Neural cell (in vitro differentiated cells): ENCODE measurements around the gene VGLL2. TPM values are rescaled to one million over a fixed set of nuclear protein-coding genes. Genes with fewer than 3 reads are reported as not detected.

ENCODE experiments used
- H2AFZ ChIP-seq: fragments of 200-600, 300-800 bp; sonication (generic), shearing (Covaris generic); 2 replicates; pipeline ENCODE4 v1.6.0; 2014; ENCODE audit warnings: low read depth, mild to moderate bottlenecking, antibody characterized with exemption, low read length, moderate library complexity
- H3F3A ChIP-seq: fragments of 200-600 bp; shearing (Covaris generic); 2 replicates; pipeline ENCODE4 v1.6.1; 2016; ENCODE audit warnings: mild to moderate bottlenecking, moderate library complexity, mixed read lengths, antibody characterized with exemption, low read length; ENCODE audit not compliant: insufficient read depth, poor library complexity, severe bottlenecking
- H3K27ac ChIP-seq: fragments of 200-600, 300-800 bp; sonication (generic), shearing (Covaris generic); 2 replicates; pipeline ENCODE4 v1.5.1; 2014; ENCODE audit warnings: mild to moderate bottlenecking, low read length, moderate library complexity
- H3K27me3 ChIP-seq: fragments of 300-800, 200-600 bp; sonication (generic), shearing (Covaris generic); 2 replicates; pipeline ENCODE4 v1.6.0; 2014; ENCODE audit warnings: mild to moderate bottlenecking, low read depth, low read length, moderate library complexity; ENCODE audit not compliant: insufficient read depth
- H3K36me3 ChIP-seq: fragments of 300-800, 200-600 bp; sonication (generic), shearing (Covaris generic); 2 replicates; pipeline ENCODE4 v1.5.1; 2014; ENCODE audit warnings: mild to moderate bottlenecking, antibody characterized with exemption, low read length, moderate library complexity; ENCODE audit not compliant: insufficient read depth
- H3K4me2 ChIP-seq: fragments of 300-800, 200-600 bp; sonication (generic), shearing (Covaris generic); 2 replicates; pipeline ENCODE4 v1.6.0; 2014; ENCODE audit warnings: mild to moderate bottlenecking, low read length
- H3K4me3 ChIP-seq: fragments of 300-800, 200-600 bp; sonication (generic), shearing (Covaris generic); 2 replicates; pipeline ENCODE4 v1.5.1; 2014; ENCODE audit warnings: mild to moderate bottlenecking, low read length, moderate library complexity
- H3K79me2 ChIP-seq: fragments of 200-600 bp; shearing (Covaris generic); replicated peaks from 2 replicates; pipeline ENCODE4 v1.6.0; 2014; ENCODE audit warnings: mild to moderate bottlenecking, low read length, moderate library complexity; ENCODE audit not compliant: insufficient read depth
- H3K9ac ChIP-seq: fragments of 300-800, 200-600 bp; sonication (generic), shearing (Covaris generic); 2 replicates; pipeline ENCODE4 v1.6.1; 2016; ENCODE audit warnings: mild to moderate bottlenecking, low read length, mixed read lengths
- H3K9me2 ChIP-seq: fragments of 200-600 bp; shearing (Covaris generic); 2 replicates; pipeline ENCODE4 v1.6.1; 2016; ENCODE audit warnings: mild to moderate bottlenecking, low read length, mixed read lengths; ENCODE audit not compliant: insufficient read depth
- H3K9me3 ChIP-seq: fragments of 200-600, 300-800 bp; sonication (generic), shearing (Covaris generic); 2 replicates; pipeline ENCODE4 v1.6.1; 2016; ENCODE audit warnings: mild to moderate bottlenecking, mixed run types, low read length, moderate library complexity, mixed read lengths
- H4K20me1 ChIP-seq: fragments of 200-600 bp; shearing (Covaris generic); 2 replicates; pipeline ENCODE4 v1.6.1; 2016; ENCODE audit warnings: mild to moderate bottlenecking, mixed run types; ENCODE audit not compliant: insufficient read depth
- EP300 ChIP-seq: fragments of 450-650 bp; conservative IDR thresholded peaks from 2 replicates; pipeline ENCODE4 v1.6.1; 2014; ENCODE audit warnings: antibody characterized with exemption, mild to moderate bottlenecking, moderate library complexity; ENCODE audit not compliant: poor library complexity, severe bottlenecking
- EZH2 ChIP-seq: fragments of 200-600, 300-800 bp; shearing (Covaris generic), sonication (generic); IDR thresholded peaks from 2 replicates; pipeline ENCODE4 v1.6.1; 2014; ENCODE audit warnings: antibody characterized with exemption, low read length, borderline replicate concordance, mild to moderate bottlenecking; ENCODE audit not compliant: insufficient read depth, poor library complexity, severe bottlenecking
- MXI1 ChIP-seq: fragments of 450-650 bp; conservative IDR thresholded peaks from 2 replicates; pipeline ENCODE4 v1.6.1; 2014; ENCODE audit warnings: antibody characterized with exemption, mild to moderate bottlenecking; ENCODE audit not compliant: poor library complexity, severe bottlenecking
- POLR2AphosphoS5 ChIP-seq: IDR thresholded peaks from 2 replicates; pipeline ENCODE4 v1.6.1; 2012
- RAD21 ChIP-seq: fragments of 450-650 bp; conservative IDR thresholded peaks from 2 replicates; pipeline ENCODE4 v1.6.1; 2014; ENCODE audit warnings: antibody characterized with exemption, mild to moderate bottlenecking, moderate library complexity
- SMC3 ChIP-seq: fragments of 450-650 bp; conservative IDR thresholded peaks from 2 replicates; pipeline ENCODE4 v1.6.1; 2014; ENCODE audit warnings: antibody characterized with exemption, mild to moderate bottlenecking, moderate library complexity; ENCODE audit not compliant: poor library complexity
- TAF1 ChIP-seq: IDR thresholded peaks from 2 replicates; pipeline ENCODE4 v1.6.1; 2012; ENCODE audit warnings: low read depth
- polyA plus RNA-seq: library from polyadenylated mRNA; depleted of rRNA; stranded (reverse); fragments of >200 nt; gene quantifications from 2 replicates; pipeline ENCODE4 v1.2.3, GENCODE V29; 2014
- TF ChIP-seq, protein P1 (sequence below): fragments of 450-650 bp; IDR thresholded peaks from 2 replicates; pipeline ENCODE4 v1.5.1; 2014; ENCODE audit warnings: antibody characterized with exemption, mild to moderate bottlenecking, moderate library complexity; ENCODE audit not compliant: poor library complexity, severe bottlenecking
- TF ChIP-seq, protein P2 (sequence below): IDR thresholded peaks from 2 replicates; pipeline ENCODE4 v1.6.1; 2012; ENCODE audit warnings: borderline replicate concordance

The VGLL2 gene
- polyA plus RNA-seq, 1 donor from 2014 or later = not detected

DNA sequence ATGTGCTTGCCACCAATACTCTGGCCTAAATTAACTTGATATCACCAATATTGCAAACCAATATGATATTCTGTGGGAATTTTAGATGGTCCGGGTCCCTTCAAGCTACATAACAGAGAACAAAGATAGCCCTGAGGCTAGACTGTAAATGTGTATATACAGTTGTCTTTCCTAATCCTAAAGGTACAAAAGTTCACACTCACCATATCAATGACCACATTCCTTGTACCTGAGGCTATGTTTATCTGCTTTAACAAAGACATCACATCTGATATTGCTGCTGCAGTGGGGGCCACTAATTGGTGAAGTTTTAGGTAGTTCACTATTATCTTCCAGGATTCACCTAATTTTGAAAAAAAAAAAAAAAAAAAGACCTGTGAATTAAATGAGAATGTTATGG, 38.6 kb upstream of the VGLL2 start:
- H3F3A ChIP-seq = no peaks in the 10 kb centered on the region
- TF ChIP-seq, protein P1, sequence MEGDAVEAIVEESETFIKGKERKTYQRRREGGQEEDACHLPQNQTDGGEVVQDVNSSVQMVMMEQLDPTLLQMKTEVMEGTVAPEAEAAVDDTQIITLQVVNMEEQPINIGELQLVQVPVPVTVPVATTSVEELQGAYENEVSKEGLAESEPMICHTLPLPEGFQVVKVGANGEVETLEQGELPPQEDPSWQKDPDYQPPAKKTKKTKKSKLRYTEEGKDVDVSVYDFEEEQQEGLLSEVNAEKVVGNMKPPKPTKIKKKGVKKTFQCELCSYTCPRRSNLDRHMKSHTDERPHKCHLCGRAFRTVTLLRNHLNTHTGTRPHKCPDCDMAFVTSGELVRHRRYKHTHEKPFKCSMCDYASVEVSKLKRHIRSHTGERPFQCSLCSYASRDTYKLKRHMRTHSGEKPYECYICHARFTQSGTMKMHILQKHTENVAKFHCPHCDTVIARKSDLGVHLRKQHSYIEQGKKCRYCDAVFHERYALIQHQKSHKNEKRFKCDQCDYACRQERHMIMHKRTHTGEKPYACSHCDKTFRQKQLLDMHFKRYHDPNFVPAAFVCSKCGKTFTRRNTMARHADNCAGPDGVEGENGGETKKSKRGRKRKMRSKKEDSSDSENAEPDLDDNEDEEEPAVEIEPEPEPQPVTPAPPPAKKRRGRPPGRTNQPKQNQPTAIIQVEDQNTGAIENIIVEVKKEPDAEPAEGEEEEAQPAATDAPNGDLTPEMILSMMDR = no peak
- TF ChIP-seq SMC3 = no peak
- no peak for TF ChIP-seq TAF1
- no peak for TF ChIP-seq EP300
- no peak for TF ChIP-seq MXI1
- no peak for TF ChIP-seq EZH2
- TF ChIP-seq POLR2AphosphoS5 = no peak
- TF ChIP-seq RAD21 = no peak
- TF ChIP-seq, protein P2, sequence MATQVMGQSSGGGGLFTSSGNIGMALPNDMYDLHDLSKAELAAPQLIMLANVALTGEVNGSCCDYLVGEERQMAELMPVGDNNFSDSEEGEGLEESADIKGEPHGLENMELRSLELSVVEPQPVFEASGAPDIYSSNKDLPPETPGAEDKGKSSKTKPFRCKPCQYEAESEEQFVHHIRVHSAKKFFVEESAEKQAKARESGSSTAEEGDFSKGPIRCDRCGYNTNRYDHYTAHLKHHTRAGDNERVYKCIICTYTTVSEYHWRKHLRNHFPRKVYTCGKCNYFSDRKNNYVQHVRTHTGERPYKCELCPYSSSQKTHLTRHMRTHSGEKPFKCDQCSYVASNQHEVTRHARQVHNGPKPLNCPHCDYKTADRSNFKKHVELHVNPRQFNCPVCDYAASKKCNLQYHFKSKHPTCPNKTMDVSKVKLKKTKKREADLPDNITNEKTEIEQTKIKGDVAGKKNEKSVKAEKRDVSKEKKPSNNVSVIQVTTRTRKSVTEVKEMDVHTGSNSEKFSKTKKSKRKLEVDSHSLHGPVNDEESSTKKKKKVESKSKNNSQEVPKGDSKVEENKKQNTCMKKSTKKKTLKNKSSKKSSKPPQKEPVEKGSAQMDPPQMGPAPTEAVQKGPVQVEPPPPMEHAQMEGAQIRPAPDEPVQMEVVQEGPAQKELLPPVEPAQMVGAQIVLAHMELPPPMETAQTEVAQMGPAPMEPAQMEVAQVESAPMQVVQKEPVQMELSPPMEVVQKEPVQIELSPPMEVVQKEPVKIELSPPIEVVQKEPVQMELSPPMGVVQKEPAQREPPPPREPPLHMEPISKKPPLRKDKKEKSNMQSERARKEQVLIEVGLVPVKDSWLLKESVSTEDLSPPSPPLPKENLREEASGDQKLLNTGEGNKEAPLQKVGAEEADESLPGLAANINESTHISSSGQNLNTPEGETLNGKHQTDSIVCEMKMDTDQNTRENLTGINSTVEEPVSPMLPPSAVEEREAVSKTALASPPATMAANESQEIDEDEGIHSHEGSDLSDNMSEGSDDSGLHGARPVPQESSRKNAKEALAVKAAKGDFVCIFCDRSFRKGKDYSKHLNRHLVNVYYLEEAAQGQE = no peak
- no peak overlapping the region for H3K4me3 ChIP-seq
- H3K4me2 ChIP-seq = no peak overlapping the region
- no peaks in the 10 kb centered on the region for H3K27me3 ChIP-seq
- H3K36me3 ChIP-seq = no peaks in the 10 kb centered on the region
- H3K9ac ChIP-seq = no peak overlapping the region
- no peaks in the 10 kb centered on the region for H3K9me3 ChIP-seq
- no peaks in the 10 kb centered on the region for H3K9me2 ChIP-seq
- H4K20me1 ChIP-seq = no peaks in the 10 kb centered on the region
- H3K79me2 ChIP-seq = no peaks in the 10 kb centered on the region
- no peak overlapping the region for H2AFZ ChIP-seq
- no peak overlapping the region for H3K27ac ChIP-seq

DNA sequence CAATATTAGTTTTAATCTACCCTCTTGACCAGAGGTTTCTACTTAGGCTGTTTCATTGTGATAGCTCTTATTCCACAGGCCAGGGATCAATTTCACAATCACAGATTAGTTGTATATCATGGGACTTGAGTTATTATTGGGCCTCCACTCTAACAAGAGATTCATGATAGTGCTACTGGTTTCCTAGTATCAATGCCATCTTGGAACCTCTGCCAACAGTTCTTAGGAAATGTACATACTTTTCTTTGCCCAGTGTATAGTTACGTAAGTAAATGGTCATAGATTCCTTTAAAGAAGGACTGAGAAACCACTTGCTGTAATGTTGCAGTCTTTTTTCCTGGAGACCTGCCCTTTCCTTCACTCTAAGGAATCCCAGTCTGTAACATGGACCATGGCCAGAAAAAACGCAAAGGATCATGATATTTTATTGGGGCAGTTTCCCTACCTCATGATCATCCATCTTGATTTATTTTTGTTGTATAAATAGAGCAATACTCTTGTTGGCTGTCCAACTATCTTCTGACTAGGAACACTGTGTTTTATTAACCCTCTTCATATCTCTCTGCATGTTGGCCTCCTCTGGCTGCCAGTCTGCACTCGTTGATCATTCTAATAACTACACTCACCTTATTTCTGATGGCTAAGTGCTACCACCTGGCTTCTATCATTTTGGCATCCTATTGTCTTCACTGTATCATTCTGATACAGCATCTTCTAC, 38.0 kb upstream of the VGLL2 start:
- Histone ChIP-seq H3K4me3 (no peak overlapping the region), H4K20me1 (no peaks in the 10 kb centered on the region), H3K27me3 (no peaks in the 10 kb centered on the region), H2AFZ (no peak overlapping the region), H3K36me3 (no peaks in the 10 kb centered on the region), H3K4me2 (no peak overlapping the region), H3K9ac (no peak overlapping the region), H3K79me2 (no peaks in the 10 kb centered on the region), H3F3A (no peaks in the 10 kb centered on the region), H3K9me2 (no peaks in the 10 kb centered on the region), H3K27ac (no peak overlapping the region), H3K9me3 (no peaks in the 10 kb centered on the region)
- TF ChIP-seq SMC3 (no peak), EP300 (no peak), MXI1 (no peak), EZH2 (no peak)
- TF ChIP-seq, protein P1 = no peak
